ENCODE data around the gene MEGF8.
A peak's percentile ranks its signal among the peaks of the same experiment; 100 is the strongest.

The MEGF8 gene

DNA sequence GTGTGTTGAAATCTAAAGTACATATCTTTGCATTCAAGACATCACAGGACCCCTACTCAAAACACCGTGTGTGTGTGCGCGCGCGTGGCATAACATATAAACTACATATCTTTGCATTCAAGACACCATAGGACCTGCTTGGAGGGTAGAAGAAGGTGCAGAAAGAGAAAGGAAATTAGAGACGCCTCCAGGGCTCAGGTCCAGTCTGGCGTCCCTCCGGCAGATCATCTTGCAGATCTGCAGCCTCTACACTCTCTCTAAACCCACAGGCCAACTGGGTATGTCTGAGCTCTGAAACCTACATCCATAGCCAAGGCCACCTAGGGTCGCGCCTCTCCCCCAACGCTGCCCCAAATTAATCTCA, 22.4 kb upstream of the MEGF8 start:
- Histone ChIP-seq H3K4me3 (peak overlapping the region in 1 of 2 donors; percentile 53), H3K27me3 (peaks cover 0 to 13% of the 10 kb centered on the region in 2 donors), H3K9me3 (no peaks in the 10 kb centered on the region), H3K36me3 (no peaks in the 10 kb centered on the region), H3K27ac (no peak overlapping the region), H3K4me1 (peaks cover 0 to 18% (median 15%) of the 10 kb centered on the region in 4 donors)
- intact Hi-C loops (cut with DNase I; ENCODE audit: low total_unique reads): no loop called here
- no peak for DNase-seq
- TF ChIP-seq, protein P1, sequence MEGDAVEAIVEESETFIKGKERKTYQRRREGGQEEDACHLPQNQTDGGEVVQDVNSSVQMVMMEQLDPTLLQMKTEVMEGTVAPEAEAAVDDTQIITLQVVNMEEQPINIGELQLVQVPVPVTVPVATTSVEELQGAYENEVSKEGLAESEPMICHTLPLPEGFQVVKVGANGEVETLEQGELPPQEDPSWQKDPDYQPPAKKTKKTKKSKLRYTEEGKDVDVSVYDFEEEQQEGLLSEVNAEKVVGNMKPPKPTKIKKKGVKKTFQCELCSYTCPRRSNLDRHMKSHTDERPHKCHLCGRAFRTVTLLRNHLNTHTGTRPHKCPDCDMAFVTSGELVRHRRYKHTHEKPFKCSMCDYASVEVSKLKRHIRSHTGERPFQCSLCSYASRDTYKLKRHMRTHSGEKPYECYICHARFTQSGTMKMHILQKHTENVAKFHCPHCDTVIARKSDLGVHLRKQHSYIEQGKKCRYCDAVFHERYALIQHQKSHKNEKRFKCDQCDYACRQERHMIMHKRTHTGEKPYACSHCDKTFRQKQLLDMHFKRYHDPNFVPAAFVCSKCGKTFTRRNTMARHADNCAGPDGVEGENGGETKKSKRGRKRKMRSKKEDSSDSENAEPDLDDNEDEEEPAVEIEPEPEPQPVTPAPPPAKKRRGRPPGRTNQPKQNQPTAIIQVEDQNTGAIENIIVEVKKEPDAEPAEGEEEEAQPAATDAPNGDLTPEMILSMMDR (IDR thresholded peaks at IDR 0.05): no peak

DNA sequence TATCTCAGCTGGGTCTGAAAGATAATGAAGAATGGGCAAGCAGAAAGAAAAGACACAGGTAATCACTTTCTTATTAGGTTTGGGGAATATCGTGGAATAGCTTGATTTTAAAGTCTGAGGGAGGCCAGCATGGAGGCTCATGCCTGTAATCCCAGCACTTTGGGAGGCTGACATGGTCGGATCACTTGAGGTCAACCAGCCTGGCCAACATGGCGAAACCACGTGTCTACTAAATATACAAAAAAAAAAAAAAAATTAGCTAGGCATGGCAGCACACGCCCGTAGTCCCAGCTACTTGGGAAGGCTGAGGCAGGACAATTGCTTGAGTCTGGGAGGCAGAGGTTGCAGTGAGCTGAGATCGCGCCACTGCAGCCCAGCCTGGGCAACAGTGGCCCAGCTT, 21.6 kb upstream of the MEGF8 start:
- intact Hi-C loops (cut with DNase I; ENCODE audit: low total_unique reads): no loop called here
- Histone ChIP-seq H3K9me3 (no peaks in the 10 kb centered on the region), H3K27ac (no peak overlapping the region)

DNA sequence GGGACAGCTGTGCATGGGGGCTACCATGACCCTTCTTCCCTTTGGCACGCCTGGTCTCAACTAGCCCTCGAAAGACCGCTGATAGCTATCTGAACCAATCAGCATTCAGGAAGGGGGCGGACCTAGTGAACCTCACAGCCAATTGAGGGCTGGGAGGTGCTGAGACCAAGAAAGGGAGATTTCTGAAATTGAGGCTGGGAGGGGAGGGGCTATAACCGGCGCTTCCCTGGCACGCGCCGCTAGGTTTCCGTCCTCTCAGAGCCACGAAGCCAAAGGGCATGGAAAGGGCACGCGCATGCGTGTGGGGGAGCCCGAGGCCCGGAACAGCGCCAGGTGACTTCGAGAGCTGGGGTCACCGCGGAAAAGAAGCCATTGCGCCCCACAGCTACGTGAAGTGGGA, 18.8 kb upstream of the MEGF8 start:
- H3K4me1 ChIP-seq: peaks cover 0 to 16% (median 14%) of the 10 kb centered on the region in 4 donors
- H3K4me3 ChIP-seq: no peak overlapping the region
- TF ChIP-seq, protein P1 (IDR thresholded peaks at IDR 0.05): no peak
- no peaks in the 10 kb centered on the region for H3K36me3 ChIP-seq
- H3K9me3 ChIP-seq: no peaks in the 10 kb centered on the region
- H3K27me3 ChIP-seq: peaks cover 0 to 42% of the 10 kb centered on the region in 2 donors
- intact Hi-C loops (cut with DNase I; ENCODE audit: low total_unique reads): no loop called here
- H3K27ac ChIP-seq: no peak overlapping the region
- no peak for DNase-seq

More for the DNA sequence above, 21.6 kb upstream of the MEGF8 start:
- TF ChIP-seq, protein P1 (IDR thresholded peaks at IDR 0.05): no peak
- peaks cover 0 to 18% (median 15%) of the 10 kb centered on the region in 4 donors for H3K4me1 ChIP-seq
- DNase-seq: no peak
- no peak overlapping the region for H3K4me3 ChIP-seq
- no peaks in the 10 kb centered on the region for H3K36me3 ChIP-seq
- peaks cover 0 to 15% of the 10 kb centered on the region in 2 donors for H3K27me3 ChIP-seq

DNA sequence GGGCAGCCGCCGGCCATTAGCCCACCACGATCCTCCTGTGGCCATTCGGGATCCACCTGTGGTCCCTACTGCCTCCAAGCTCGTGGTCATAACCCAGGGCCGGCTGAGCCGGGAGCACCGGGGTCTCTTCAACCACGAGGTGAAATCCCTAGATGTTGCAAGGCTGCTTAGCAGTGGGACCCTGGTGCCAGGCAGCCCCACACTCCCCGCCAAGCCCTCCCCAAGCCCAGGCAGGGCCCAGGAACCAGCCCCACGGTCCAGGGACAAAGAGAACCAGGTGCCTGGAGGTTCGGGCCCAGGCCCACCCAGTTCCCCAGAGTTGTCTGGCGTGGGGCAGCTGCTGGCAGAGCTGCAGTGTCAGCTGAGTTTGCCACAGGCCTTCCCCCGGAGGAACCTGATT, 15.7 kb upstream of the MEGF8 start:
- peaks cover 0 to 58% of the 10 kb centered on the region in 2 donors for H3K27me3 ChIP-seq
- TF ChIP-seq, protein P1 (IDR thresholded peaks at IDR 0.05): no peak
- intact Hi-C loops (cut with DNase I; ENCODE audit: low total_unique reads): loop anchor here (2.0 kb wide), 1 partner anchor 397 kb away; no protein-coding TSS in a partner anchor

DNA sequence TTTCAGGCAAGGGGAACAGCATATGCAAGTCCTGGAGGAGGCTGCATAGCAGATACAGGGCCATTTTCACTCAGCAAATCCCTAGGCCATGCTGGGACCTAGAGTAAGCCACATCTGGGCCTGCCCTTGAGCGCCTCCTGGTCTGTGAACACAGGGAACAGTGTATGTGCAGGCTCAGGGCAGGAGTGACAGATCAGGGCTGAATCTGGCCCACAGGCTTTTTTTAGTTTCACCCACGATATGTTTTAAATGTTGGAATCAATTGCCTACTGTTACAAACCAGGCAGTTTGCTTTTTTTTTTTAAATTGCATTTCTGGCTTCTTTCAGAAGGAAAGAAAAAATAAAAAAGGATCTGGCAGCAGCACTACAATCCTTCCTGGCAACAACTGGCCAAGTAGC, 13.8 kb upstream of the MEGF8 start:
- Histone ChIP-seq H3K27ac (no peak overlapping the region), H3K36me3 (no peaks in the 10 kb centered on the region), H3K9me3 (no peaks in the 10 kb centered on the region), H3K4me3 (no peak overlapping the region), H3K27me3 (peaks cover 0 to 77% of the 10 kb centered on the region in 2 donors), H3K4me1 (peaks cover 0 to 17% (median 9%) of the 10 kb centered on the region in 4 donors)
- TF ChIP-seq, protein P1 (IDR thresholded peaks at IDR 0.05): no peak
- intact Hi-C loops (cut with DNase I; ENCODE audit: low total_unique reads): loop anchor here (2.0 kb wide), 1 partner anchor 399 kb away; no protein-coding TSS in a partner anchor
- no peak for DNase-seq

More for the DNA sequence above, 15.7 kb upstream of the MEGF8 start:
- H3K4me1 ChIP-seq: peaks cover 0 to 15% (median 9%) of the 10 kb centered on the region in 4 donors
- H3K36me3 ChIP-seq: no peaks in the 10 kb centered on the region
- H3K4me3 ChIP-seq: no peak overlapping the region
- no peak overlapping the region for H3K27ac ChIP-seq
- no peak for DNase-seq
- H3K9me3 ChIP-seq: no peaks in the 10 kb centered on the region

DNA sequence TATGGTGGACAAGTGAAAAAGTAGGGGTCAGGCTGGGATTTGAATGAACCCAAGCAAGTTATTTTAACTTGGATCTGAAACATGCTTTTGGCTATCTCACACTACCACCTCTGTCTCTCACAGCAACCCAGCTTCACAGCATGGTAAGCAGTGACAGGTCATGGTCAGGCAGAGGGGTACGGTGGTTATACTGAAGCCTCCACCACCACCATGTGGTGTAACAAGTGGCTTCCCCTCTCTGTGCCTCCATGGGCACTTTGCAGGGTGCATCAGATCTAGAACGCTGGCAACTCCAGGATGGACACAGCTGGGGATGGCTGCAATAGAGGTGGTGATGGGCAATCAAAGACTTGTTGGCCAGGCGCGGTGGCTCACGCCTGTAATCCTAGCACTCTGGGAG, 13.1 kb upstream of the MEGF8 start:
- intact Hi-C loops (cut with DNase I; ENCODE audit: low total_unique reads): no loop called here
- TF ChIP-seq, protein P1 (IDR thresholded peaks at IDR 0.05): no peak
- Histone ChIP-seq H3K9me3 (no peaks in the 10 kb centered on the region), H3K4me3 (no peak overlapping the region), H3K4me1 (peaks cover 0 to 20% (median 9%) of the 10 kb centered on the region in 4 donors), H3K36me3 (no peaks in the 10 kb centered on the region), H3K27me3 (peaks cover 0 to 78% of the 10 kb centered on the region in 2 donors), H3K27ac (no peak overlapping the region)
- DNase-seq: no peak
